ENCODE measurements around the gene NHP2.

NHP2 gene

GRCh38 chr5:178196986-178197385 is 43.3 kb upstream of the NHP2 start:
- no peak for DNase-seq (ENCODE audit: low read depth, low spot score)
- in situ Hi-C loops (cut with HindIII; ENCODE audit: low sequenced_read_pairs): no loop called here
- TF ChIP-seq, protein P1, sequence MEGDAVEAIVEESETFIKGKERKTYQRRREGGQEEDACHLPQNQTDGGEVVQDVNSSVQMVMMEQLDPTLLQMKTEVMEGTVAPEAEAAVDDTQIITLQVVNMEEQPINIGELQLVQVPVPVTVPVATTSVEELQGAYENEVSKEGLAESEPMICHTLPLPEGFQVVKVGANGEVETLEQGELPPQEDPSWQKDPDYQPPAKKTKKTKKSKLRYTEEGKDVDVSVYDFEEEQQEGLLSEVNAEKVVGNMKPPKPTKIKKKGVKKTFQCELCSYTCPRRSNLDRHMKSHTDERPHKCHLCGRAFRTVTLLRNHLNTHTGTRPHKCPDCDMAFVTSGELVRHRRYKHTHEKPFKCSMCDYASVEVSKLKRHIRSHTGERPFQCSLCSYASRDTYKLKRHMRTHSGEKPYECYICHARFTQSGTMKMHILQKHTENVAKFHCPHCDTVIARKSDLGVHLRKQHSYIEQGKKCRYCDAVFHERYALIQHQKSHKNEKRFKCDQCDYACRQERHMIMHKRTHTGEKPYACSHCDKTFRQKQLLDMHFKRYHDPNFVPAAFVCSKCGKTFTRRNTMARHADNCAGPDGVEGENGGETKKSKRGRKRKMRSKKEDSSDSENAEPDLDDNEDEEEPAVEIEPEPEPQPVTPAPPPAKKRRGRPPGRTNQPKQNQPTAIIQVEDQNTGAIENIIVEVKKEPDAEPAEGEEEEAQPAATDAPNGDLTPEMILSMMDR (IDR thresholded peaks at IDR 0.05; ENCODE audit: low read depth, low read length): peak; percentile 46
- no peak overlapping the region for H3K4me3 ChIP-seq (ENCODE audit: low read depth, low read length)

DNA sequence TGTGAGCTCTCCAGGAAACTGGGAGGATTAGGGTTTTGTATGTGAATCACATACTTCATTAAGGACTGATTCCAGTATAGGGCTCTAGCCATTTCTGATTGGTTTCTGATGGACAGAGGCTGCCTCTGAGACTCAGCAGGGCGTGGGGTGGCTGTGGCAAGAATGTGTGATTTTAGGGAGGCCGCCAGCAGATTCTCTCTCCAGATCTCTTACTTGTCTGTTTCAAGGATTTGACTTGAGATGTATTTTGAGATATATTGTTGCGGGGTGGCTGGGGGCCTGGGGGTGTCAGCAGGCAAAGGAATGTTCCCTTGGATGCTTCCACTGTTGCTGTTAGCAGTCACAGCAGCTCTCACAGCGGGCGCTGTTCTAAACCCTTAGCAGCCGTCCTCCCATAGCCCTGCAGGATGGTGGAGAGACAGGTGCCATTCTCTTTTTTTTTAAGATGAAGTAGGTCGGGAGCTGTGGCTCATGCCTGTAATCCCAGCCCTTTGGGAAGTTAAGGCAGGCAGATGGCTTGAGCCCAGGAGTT is 42.7 kb upstream of the NHP2 start:
- in situ Hi-C loops (cut with HindIII; ENCODE audit: low sequenced_read_pairs): no loop called here
- TF ChIP-seq, protein P1 (IDR thresholded peaks at IDR 0.05; ENCODE audit: low read depth, low read length): no peak
- DNase-seq (ENCODE audit: low read depth, low spot score): no peak
- H3K4me3 ChIP-seq (ENCODE audit: low read depth, low read length): no peak overlapping the region

DNA sequence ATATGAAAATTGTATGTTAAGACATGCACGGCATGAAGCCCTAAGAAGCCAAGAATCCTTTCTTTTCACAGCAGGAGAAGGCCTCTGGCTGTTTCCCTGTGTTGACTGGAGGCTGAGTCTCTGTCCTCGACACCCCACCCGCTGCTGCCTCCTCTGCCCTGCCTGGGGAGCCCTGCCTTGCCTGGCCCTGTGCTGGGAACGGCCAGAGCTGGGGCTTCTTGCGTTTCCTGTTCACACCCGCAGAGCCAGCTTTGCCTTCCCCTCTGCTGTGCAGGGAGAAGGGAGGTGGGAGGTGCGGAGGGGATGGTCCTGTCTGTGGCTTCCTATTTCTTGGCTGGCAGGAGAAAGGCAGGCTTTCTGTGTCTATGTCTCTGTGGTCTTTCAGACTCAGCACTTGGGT is 40.3 kb upstream of the NHP2 start:
- in situ Hi-C loops (cut with HindIII; ENCODE audit: low sequenced_read_pairs): no loop called here
- H3K4me3 ChIP-seq (ENCODE audit: low read depth, low read length): no peak overlapping the region
- DNase-seq (ENCODE audit: low read depth, low spot score): no peak
- TF ChIP-seq, protein P1 (IDR thresholded peaks at IDR 0.05; ENCODE audit: low read depth, low read length): no peak

DNA sequence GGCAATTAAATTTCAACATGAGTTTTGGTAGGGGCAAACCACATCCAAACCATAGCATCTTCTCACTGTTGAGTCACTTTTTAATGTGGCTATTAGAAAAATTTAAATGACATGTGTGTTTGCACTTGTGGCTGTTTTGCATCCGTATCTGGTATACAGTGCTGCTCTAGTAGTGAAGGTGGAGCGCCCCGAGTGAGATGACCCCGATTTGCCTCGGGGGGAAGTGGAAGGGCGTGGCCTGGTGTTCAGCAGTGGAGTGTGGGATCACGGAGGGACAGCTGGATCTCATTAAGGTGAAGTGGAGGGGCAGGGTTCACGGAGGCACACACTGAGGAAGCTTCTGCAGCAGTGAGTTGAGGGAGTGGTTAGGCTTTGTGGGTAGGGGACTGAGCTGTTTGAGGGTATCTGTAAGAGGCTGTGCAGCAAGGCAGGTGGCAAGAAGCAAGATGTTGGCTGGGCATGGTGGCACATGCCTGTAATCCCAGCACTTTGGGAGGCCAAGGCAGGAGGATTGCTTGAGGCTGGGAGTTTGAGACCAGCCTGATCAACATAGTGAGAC is 39.6 kb upstream of the NHP2 start:
- TF ChIP-seq, protein P1 (IDR thresholded peaks at IDR 0.05; ENCODE audit: low read depth, low read length): no peak
- H3K4me3 ChIP-seq (ENCODE audit: low read depth, low read length): no peak overlapping the region
- in situ Hi-C loops (cut with HindIII; ENCODE audit: low sequenced_read_pairs): no loop called here
- no peak for DNase-seq (ENCODE audit: low read depth, low spot score)

- no peak for DNase-seq (ENCODE audit: low read depth, low spot score)
- TF ChIP-seq, protein P1 (IDR thresholded peaks at IDR 0.05; ENCODE audit: low read depth, low read length): no peak
- no peak overlapping the region for H3K4me3 ChIP-seq (ENCODE audit: low read depth, low read length)
- in situ Hi-C loops (cut with HindIII; ENCODE audit: low sequenced_read_pairs): no loop called here
Observed at GRCh38 chr5:178192787-178193186, 39.1 kb upstream of the NHP2 start.

GRCh38 chr5:178192244-178192643 is 38.6 kb upstream of the NHP2 start:
- no peak overlapping the region for H3K4me3 ChIP-seq (ENCODE audit: low read depth, low read length)
- in situ Hi-C loops (cut with HindIII; ENCODE audit: low sequenced_read_pairs): no loop called here
- no peak for DNase-seq (ENCODE audit: low read depth, low spot score)
- TF ChIP-seq, protein P1 (IDR thresholded peaks at IDR 0.05; ENCODE audit: low read depth, low read length): no peak

Data from astrocyte of the spinal cord (primary cell).